HepG2 (cell line): Measurements from ENCODE around the gene MYLK.

ENCODE experiments used
- EED ChIP-seq: sonication (generic); formaldehyde crosslinking; IDR thresholded peaks from 2 replicates; pipeline ENCODE4 v1.5.0; 2020; ENCODE audit warnings: mild to moderate bottlenecking, missing genetic modification reagents
- FIP1L1 ChIP-seq: fragments of 200-400 bp; formaldehyde crosslinking; IDR thresholded peaks from 2 replicates; pipeline ENCODE4 v1.6.1; 2018; ENCODE audit warnings: low read depth, mild to moderate bottlenecking, low read length, moderate library complexity, borderline replicate concordance; ENCODE audit not compliant: insufficient read depth
- JUN ChIP-seq: sonication (generic); formaldehyde crosslinking; IDR thresholded peaks from 2 replicates; pipeline ENCODE4 v1.4.0; 2020; ENCODE audit warnings: mild to moderate bottlenecking, missing genetic modification reagents
- POLR2AphosphoS5 ChIP-seq: IDR thresholded peaks from 2 replicates; pipeline ENCODE4 v1.6.1; 2012; ENCODE audit warnings: low read depth, low read length
- TBP ChIP-seq: sonication (generic); formaldehyde crosslinking; IDR thresholded peaks from 2 replicates; pipeline ENCODE4 v1.5.0; 2020; ENCODE audit warnings: missing genetic modification reagents
- ZNF24 ChIP-seq: fragments of 450-650 bp; IDR thresholded peaks from 2 replicates; pipeline ENCODE4 v1.6.1; 2017; ENCODE audit warnings: antibody characterized with exemption, mild to moderate bottlenecking
- ZSCAN30 ChIP-seq: sonication (generic); formaldehyde crosslinking; IDR thresholded peaks from 2 replicates; pipeline ENCODE4 v1.5.0; 2020; ENCODE audit warnings: mild to moderate bottlenecking, missing genetic modification reagents

- TF ChIP-seq EED (CRISPR knock-in tag) (no peak), ZNF24 (no peak), ZSCAN30 (CRISPR knock-in tag) (no peak), POLR2AphosphoS5 (no peak), FIP1L1 (no peak), TBP (CRISPR knock-in tag) (no peak), JUN (CRISPR knock-in tag) (no peak)
These were observed 170.9 kb downstream of the MYLK start for GRCh38 chr3:123713211-123713610.
